ENCODE results near the gene SLC29A2. TPM values are rescaled to one million over a fixed set of nuclear protein-coding genes. Genes with fewer than 3 reads are reported as not detected.
"Not testable (repeated sequence)": the region's sequence is repeated elsewhere in the genome, so short reads cannot be mapped to it uniquely, and the experiment has no call there.

SLC29A2 gene
- total RNA-seq, 1 donor from 2014 or later: 19.0 TPM

GRCh38 chr11:66333896-66334604 is 37.5 kb downstream of the SLC29A2 start:
- no peak for DNase-seq (ENCODE audit: low spot score)

- DNase-seq (ENCODE audit: low spot score): no peak
These were observed 38.2 kb downstream of the SLC29A2 start for GRCh38 chr11:66333220-66333877.

GRCh38 chr11:66332371-66333219 is 39.0 kb downstream of the SLC29A2 start:
- no peak for DNase-seq (ENCODE audit: low spot score)

GRCh38 chr11:66331542-66332370 is 39.8 kb downstream of the SLC29A2 start:
- DNase-seq (ENCODE audit: low spot score): no peak

GRCh38 chr11:66330931-66331330 is 40.6 kb downstream of the SLC29A2 start:
- DNase-seq (ENCODE audit: low spot score): no peak

- no peak for DNase-seq (ENCODE audit: low spot score)
These were observed 42.3 kb downstream of the SLC29A2 start for GRCh38 chr11:66329165-66329673.

GRCh38 chr11:66328302-66329144 is 43.0 kb downstream of the SLC29A2 start:
- peak; percentile 73 for DNase-seq (ENCODE audit: low spot score)

GRCh38 chr11:66328031-66328301 is 43.6 kb downstream of the SLC29A2 start:
- DNase-seq (ENCODE audit: low spot score): no peak

GRCh38 chr11:66327171-66328030 is 44.2 kb downstream of the SLC29A2 start:
- DNase-seq (ENCODE audit: low spot score): no peak

GRCh38 chr11:66326261-66327111 is 45.1 kb downstream of the SLC29A2 start:
- DNase-seq (ENCODE audit: low spot score): no peak

- DNase-seq (ENCODE audit: low spot score): no peak
These were observed 46.3 kb downstream of the SLC29A2 start for GRCh38 chr11:66325263-66325671.

- DNase-seq (ENCODE audit: low spot score): no peak
These were observed 46.9 kb downstream of the SLC29A2 start for GRCh38 chr11:66324664-66325063.

GRCh38 chr11:66323684-66324083 is 47.9 kb downstream of the SLC29A2 start:
- no peak for DNase-seq (ENCODE audit: low spot score)

- no peak for DNase-seq (ENCODE audit: low spot score)
These were observed 48.7 kb downstream of the SLC29A2 start for GRCh38 chr11:66322732-66323427.

- DNase-seq (ENCODE audit: low spot score): no peak
These were observed 50.0 kb downstream of the SLC29A2 start for GRCh38 chr11:66321606-66322005.

- DNase-seq (ENCODE audit: low spot score): not testable (repeated sequence)
These were observed 50.8 kb downstream of the SLC29A2 start for GRCh38 chr11:66320748-66321147.

GRCh38 chr11:66320289-66320688 is 51.3 kb downstream of the SLC29A2 start:
- DNase-seq (ENCODE audit: low spot score): not testable (repeated sequence)

GRCh38 chr11:66318600-66318970 is 53.0 kb downstream of the SLC29A2 start:
- DNase-seq (ENCODE audit: low spot score): no peak
